Measurements from ENCODE around the gene NCR3LG1. TPM values are rescaled to one million over a fixed set of nuclear protein-coding genes. Genes with fewer than 3 reads are reported as not detected.

Gene NCR3LG1
- total RNA-seq, 1 experiment from 2014 or later: 1.4 TPM

GRCh38 chr11:17366495-17366894 lies 14.9 kb downstream of the NCR3LG1 start:
- H3K27me3 Mint-ChIP-seq (ENCODE audit: low read depth): peaks cover 9% of the 10 kb centered on the region

More at GRCh38 chr11:17366495-17366894, 14.9 kb downstream of the NCR3LG1 start:
- H4K91ac ChIP-seq (ENCODE audit: insufficient read length, low read depth, low read length): no peak overlapping the region
- no peak overlapping the region for H2BK5ac ChIP-seq (ENCODE audit: insufficient read length, low read length)
- no peaks in the 10 kb centered on the region for H3K4me1 ChIP-seq (ENCODE audit: insufficient read depth, low read length)
- H3K23ac ChIP-seq (ENCODE audit: insufficient read length, low read depth, low read length): no peak overlapping the region
- no peak overlapping the region for H2BK15ac ChIP-seq (ENCODE audit: low read depth, low read length)
- H4K5ac ChIP-seq (ENCODE audit: insufficient read length, low read depth, low read length): no peak overlapping the region
- H3K9ac ChIP-seq (ENCODE audit: extremely low read depth, insufficient read length, low read length): no peak overlapping the region
- TF ChIP-seq CTCF (conservative IDR thresholded peaks at IDR 0.05): no peak
- Mint-ChIP-seq H3K9me3 (peaks cover 33 to 34% of the 10 kb centered on the region in 2 experiments), H3K36me3 (ENCODE audit: insufficient read depth in 1 of 3, low read depth in 3 of 3) (peaks cover 27 to 32% (median 30%) of the 10 kb centered on the region in 3 experiments), H3K27ac (no peak overlapping the region; a peak in 1 of 7 replicates), H3K4me1 (0 out of 4 replicates have a peak, but pooled peaks cover 0 to 3% of the 10 kb centered on the region in 2 experiments), H3K4me3 (no peak overlapping the region)
- DNase-seq: no peak
- no CpG with 5 or more reads among the region's 1 CpG for WGBS (ENCODE audit: extremely low coverage, insufficient read length, low lambda C conversion rate)
- no peak overlapping the region for H3K18ac ChIP-seq (ENCODE audit: insufficient read length, low read depth, low read length)
- no peak overlapping the region for H2AK5ac ChIP-seq (ENCODE audit: insufficient read length, low read length)
- no peaks in the 10 kb centered on the region for H4K20me1 ChIP-seq (ENCODE audit: control insufficient read depth, insufficient read depth, insufficient read length)
- no peak overlapping the region for H3K14ac ChIP-seq (ENCODE audit: insufficient read depth, low read length)
- no peak overlapping the region for H3K27ac ChIP-seq (ENCODE audit: insufficient read length, low read depth, low read length)
- no peak overlapping the region for H2BK120ac ChIP-seq (ENCODE audit: low read depth, low read length, poor library complexity, severe bottlenecking)
- no peak overlapping the region for H3K4ac ChIP-seq (ENCODE audit: low read depth, low read length)
- no peak overlapping the region for H3K4me2 ChIP-seq (ENCODE audit: insufficient read depth, insufficient read length, low read length)
- no peaks in the 10 kb centered on the region for H3K27me3 ChIP-seq (ENCODE audit: insufficient read depth, low read length)
- H3K56ac ChIP-seq (ENCODE audit: insufficient read length, low read depth, low read length): no peak overlapping the region
- peaks cover 31% of the 10 kb centered on the region for H3K9me3 ChIP-seq (ENCODE audit: control insufficient read depth, low read depth, low read length)
- no peaks in the 10 kb centered on the region for H3K23me2 ChIP-seq (ENCODE audit: insufficient read length, low read depth, low read length, poor library complexity, severe bottlenecking)
- H3T11ph ChIP-seq (ENCODE audit: low read length): no peak overlapping the region
- no peak overlapping the region for H2BK12ac ChIP-seq (ENCODE audit: insufficient read length, low read depth, low read length)
- H4K8ac ChIP-seq (replicated peaks; ENCODE audit: insufficient read length, low read depth, low read length): no peak overlapping the region
- H2BK20ac ChIP-seq (ENCODE audit: low read depth, low read length, poor library complexity, severe bottlenecking): no peak overlapping the region
- no peak overlapping the region for H2AFZ ChIP-seq (ENCODE audit: low read length)
- H3K79me2 ChIP-seq (ENCODE audit: insufficient read depth, low read length): no peaks in the 10 kb centered on the region
- no peaks in the 10 kb centered on the region for H3K79me1 ChIP-seq (ENCODE audit: insufficient read depth, low read depth, low read length, poor library complexity, severe bottlenecking)
